HepG2 (cell line): Measurements from ENCODE around the gene SPN. TPM values are rescaled to one million over a fixed set of nuclear protein-coding genes. Genes with fewer than 3 reads are reported as not detected.

ENCODE experiments used
- FOXP4 ChIP-seq: sonication (generic); formaldehyde crosslinking; IDR thresholded peaks from 2 replicates; pipeline ENCODE4 v1.4.0; 2020; ENCODE audit warnings: missing genetic modification reagents
- HIVEP1 ChIP-seq: sonication (generic); formaldehyde crosslinking; IDR thresholded peaks from 2 replicates; pipeline ENCODE4 v1.4.0; 2020; ENCODE audit warnings: mild to moderate bottlenecking, missing genetic modification reagents
- JUND ChIP-seq: sonication (generic); formaldehyde crosslinking; IDR thresholded peaks from 2 replicates; pipeline ENCODE4 v1.8.0; 2022; ENCODE audit warnings: mild to moderate bottlenecking, missing genetic modification reagents
- MED13 ChIP-seq: sonication (generic); formaldehyde crosslinking; IDR thresholded peaks from 2 replicates; pipeline ENCODE4 v1.5.0; 2020; ENCODE audit warnings: missing genetic modification reagents
- PITX1 ChIP-seq: sonication (generic); formaldehyde crosslinking; IDR thresholded peaks from 2 replicates; pipeline ENCODE4 v1.5.1; 2020; ENCODE audit warnings: mild to moderate bottlenecking, missing genetic modification reagents
- RXRB ChIP-seq: IDR thresholded peaks from 2 replicates; pipeline ENCODE4 v1.6.1; 2016; ENCODE audit warnings: borderline replicate concordance, missing genetic modification reagents, missing compliant biosample characterization
- SAP130 ChIP-seq: IDR thresholded peaks from 2 replicates; pipeline ENCODE4 v1.6.1; 2016; ENCODE audit warnings: low read depth
- STAG1 ChIP-seq: sonication (generic); formaldehyde crosslinking; IDR thresholded peaks from 2 replicates; pipeline ENCODE4 v1.4.0; 2020; ENCODE audit warnings: missing genetic modification reagents
- TBX2 ChIP-seq: sonication (generic); formaldehyde crosslinking; IDR thresholded peaks from 2 replicates; pipeline ENCODE4 v1.5.0; 2020; ENCODE audit warnings: missing genetic modification reagents, mild to moderate bottlenecking, borderline replicate concordance
- ZC3H13 ChIP-seq: sonication (generic); formaldehyde crosslinking; IDR thresholded peaks from 2 replicates; pipeline ENCODE4 v1.8.1; 2023; ENCODE audit warnings: mild to moderate bottlenecking, missing genetic modification reagents, moderate library complexity
- ZNF12 ChIP-seq: sonication (generic); formaldehyde crosslinking; IDR thresholded peaks from 2 replicates; pipeline ENCODE4 v1.5.0; 2020; ENCODE audit warnings: missing genetic modification reagents
- ZNF343 ChIP-seq: sonication (generic); formaldehyde crosslinking; IDR thresholded peaks from 2 replicates; pipeline ENCODE4 v1.4.0; 2020; ENCODE audit warnings: mild to moderate bottlenecking, missing genetic modification reagents
- ZNF639 ChIP-seq: conservative IDR thresholded peaks from 2 replicates; pipeline ENCODE4 v1.6.1; 2018; ENCODE audit warnings: missing genetic modification reagents
- polyA plus RNA-seq, 8 experiments: library from polyadenylated mRNA; depleted of rRNA in 3 of 8; stranded (reverse) in 7 of 8; unstranded in 1 of 8; fragments of >200 nt; fragmentation: Illumina TruSeq in 4 of 8; extraction: Trizol in 4 of 8; gene quantifications; 2 replicates each; pipeline versions ENCODE4 v1.2.1 to v1.2.3, GENCODE V29; 2011 to 2016; ENCODE audit warnings: low read depth in 4 of 8, missing spikeins in 1 of 8, mixed read lengths in 1 of 8; ENCODE audit not compliant: insufficient read depth in 1 of 8
- total RNA-seq, 5 experiments: library from RNA; depleted of rRNA; stranded (reverse); fragments of >200 nt; fragmentation: Illumina TruSeq; extraction: Trizol; gene quantifications; 2 replicates each; pipeline ENCODE4 v1.2.3, GENCODE V29; 2016; ENCODE audit warnings: low read depth in 1 of 5
- TF ChIP-seq, protein P1 (sequence below): sonication (generic); formaldehyde crosslinking; IDR thresholded peaks from 2 replicates; pipeline ENCODE4 v1.8.1; 2022; ENCODE audit warnings: low read depth, mild to moderate bottlenecking, missing genetic modification reagents
- TF ChIP-seq, protein P2 (sequence below): sonication (generic); formaldehyde crosslinking; IDR thresholded peaks from 2 replicates; pipeline ENCODE4 v1.4.0; 2020; ENCODE audit warnings: missing genetic modification reagents, borderline replicate concordance
- TF ChIP-seq, protein P3 (sequence below): sonication (generic); formaldehyde crosslinking; IDR thresholded peaks from 2 replicates; pipeline ENCODE4 v1.5.1; 2020; ENCODE audit warnings: missing genetic modification reagents, mild to moderate bottlenecking, borderline replicate concordance
- TF ChIP-seq, protein P4 (sequence below): IDR thresholded peaks from 2 replicates; pipeline ENCODE4 v1.6.1; 2016; ENCODE audit warnings: mild to moderate bottlenecking, missing biosample characterization, missing genetic modification reagents

SPN gene
- total and polyA plus RNA-seq, 2 of the 13 experiments (the other 11 are each of a cell fraction or from before 2014, with no cell fraction given), result 0.22 to 1.6 TPM

- TF ChIP-seq, protein P1, sequence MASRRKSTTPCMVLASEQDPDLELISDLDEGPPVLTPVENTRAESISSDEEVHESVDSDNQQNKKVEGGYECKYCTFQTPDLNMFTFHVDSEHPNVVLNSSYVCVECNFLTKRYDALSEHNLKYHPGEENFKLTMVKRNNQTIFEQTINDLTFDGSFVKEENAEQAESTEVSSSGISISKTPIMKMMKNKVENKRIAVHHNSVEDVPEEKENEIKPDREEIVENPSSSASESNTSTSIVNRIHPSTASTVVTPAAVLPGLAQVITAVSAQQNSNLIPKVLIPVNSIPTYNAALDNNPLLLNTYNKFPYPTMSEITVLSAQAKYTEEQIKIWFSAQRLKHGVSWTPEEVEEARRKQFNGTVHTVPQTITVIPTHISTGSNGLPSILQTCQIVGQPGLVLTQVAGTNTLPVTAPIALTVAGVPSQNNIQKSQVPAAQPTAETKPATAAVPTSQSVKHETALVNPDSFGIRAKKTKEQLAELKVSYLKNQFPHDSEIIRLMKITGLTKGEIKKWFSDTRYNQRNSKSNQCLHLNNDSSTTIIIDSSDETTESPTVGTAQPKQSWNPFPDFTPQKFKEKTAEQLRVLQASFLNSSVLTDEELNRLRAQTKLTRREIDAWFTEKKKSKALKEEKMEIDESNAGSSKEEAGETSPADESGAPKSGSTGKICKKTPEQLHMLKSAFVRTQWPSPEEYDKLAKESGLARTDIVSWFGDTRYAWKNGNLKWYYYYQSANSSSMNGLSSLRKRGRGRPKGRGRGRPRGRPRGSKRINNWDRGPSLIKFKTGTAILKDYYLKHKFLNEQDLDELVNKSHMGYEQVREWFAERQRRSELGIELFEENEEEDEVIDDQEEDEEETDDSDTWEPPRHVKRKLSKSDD, result 0 out of 2 replicates have a peak, but pooled peaks have one; percentile 34
- TF ChIP-seq STAG1 (CRISPR knock-in tag) (peak; percentile 16; the same call in 1 of the 2 replicates), FOXP4 (CRISPR knock-in tag) (peak; percentile 77), PITX1 (peak; percentile 66; the same call in 1 of the 2 replicates), JUND (CRISPR knock-in tag) (0 out of 2 replicates have a peak, but pooled peaks have one; percentile 39), ZNF343 (CRISPR knock-in tag) (0 out of 2 replicates have a peak, but pooled peaks have one; percentile 25), TBX2 (peak; percentile 57), ZNF639 (CRISPR knock-in tag) (peak; percentile 68; the same call in 1 of the 2 replicates), RXRB (CRISPR knock-in tag) (peak; percentile 80), SAP130 (CRISPR knock-in tag) (peak; percentile 85), MED13 (peak; percentile 73; the same call in 1 of the 2 replicates), ZNF12 (peak; percentile 82), ZC3H13 (0 out of 2 replicates have a peak, but pooled peaks have one; percentile 29), HIVEP1 (CRISPR knock-in tag) (peak; percentile 67; the same call in 1 of the 2 replicates)
- TF ChIP-seq, protein P2, sequence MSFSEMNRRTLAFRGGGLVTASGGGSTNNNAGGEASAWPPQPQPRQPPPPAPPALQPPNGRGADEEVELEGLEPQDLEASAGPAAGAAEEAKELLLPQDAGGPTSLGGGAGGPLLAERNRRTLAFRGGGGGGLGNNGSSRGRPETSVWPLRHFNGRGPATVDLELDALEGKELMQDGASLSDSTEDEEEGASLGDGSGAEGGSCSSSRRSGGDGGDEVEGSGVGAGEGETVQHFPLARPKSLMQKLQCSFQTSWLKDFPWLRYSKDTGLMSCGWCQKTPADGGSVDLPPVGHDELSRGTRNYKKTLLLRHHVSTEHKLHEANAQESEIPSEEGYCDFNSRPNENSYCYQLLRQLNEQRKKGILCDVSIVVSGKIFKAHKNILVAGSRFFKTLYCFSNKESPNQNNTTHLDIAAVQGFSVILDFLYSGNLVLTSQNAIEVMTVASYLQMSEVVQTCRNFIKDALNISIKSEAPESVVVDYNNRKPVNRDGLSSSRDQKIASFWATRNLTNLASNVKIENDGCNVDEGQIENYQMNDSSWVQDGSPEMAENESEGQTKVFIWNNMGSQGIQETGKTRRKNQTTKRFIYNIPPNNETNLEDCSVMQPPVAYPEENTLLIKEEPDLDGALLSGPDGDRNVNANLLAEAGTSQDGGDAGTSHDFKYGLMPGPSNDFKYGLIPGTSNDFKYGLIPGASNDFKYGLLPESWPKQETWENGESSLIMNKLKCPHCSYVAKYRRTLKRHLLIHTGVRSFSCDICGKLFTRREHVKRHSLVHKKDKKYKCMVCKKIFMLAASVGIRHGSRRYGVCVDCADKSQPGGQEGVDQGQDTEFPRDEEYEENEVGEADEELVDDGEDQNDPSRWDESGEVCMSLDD (CRISPR knock-in tag), result 0 out of 2 replicates have a peak, but pooled peaks have one; percentile 41
- TF ChIP-seq, protein P3, sequence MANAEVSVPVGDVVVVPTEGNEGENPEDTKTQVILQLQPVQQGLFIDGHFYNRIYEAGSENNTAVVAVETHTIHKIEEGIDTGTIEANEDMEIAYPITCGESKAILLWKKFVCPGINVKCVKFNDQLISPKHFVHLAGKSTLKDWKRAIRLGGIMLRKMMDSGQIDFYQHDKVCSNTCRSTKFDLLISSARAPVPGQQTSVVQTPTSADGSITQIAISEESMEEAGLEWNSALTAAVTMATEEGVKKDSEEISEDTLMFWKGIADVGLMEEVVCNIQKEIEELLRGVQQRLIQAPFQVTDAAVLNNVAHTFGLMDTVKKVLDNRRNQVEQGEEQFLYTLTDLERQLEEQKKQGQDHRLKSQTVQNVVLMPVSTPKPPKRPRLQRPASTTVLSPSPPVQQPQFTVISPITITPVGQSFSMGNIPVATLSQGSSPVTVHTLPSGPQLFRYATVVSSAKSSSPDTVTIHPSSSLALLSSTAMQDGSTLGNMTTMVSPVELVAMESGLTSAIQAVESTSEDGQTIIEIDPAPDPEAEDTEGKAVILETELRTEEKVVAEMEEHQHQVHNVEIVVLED (CRISPR knock-in tag), result peak; percentile 36; the same call in 1 of the 2 replicates
- TF ChIP-seq, protein P4, sequence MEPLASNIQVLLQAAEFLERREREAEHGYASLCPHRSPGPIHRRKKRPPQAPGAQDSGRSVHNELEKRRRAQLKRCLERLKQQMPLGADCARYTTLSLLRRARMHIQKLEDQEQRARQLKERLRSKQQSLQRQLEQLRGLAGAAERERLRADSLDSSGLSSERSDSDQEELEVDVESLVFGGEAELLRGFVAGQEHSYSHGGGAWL (CRISPR knock-in tag), result 0 out of 2 replicates have a peak, but pooled peaks have one; percentile 41
Measured at GRCh38 chr16:29614691-29615314, 48.2 kb upstream of the SPN start (continued).
